Body of pancreas (tissue), 4 donors: ENCODE results near the gene LFNG. TPM values are rescaled to one million over a fixed set of nuclear protein-coding genes. Genes with fewer than 3 reads are reported as not detected.

Experiments used
- ATAC-seq: fragments of 150-250 bp; one replicate; pipeline ENCODE4 v1.9.1; 2016
- DNase-seq, 4 donors: peaks; one replicate each; pipeline ENCODE4 v3.0.0-alpha.2; 2019
- H3K27ac ChIP-seq, 4 donors: fragments of 200-600 bp; sonication (generic); 1 replicate in 3 of 4; 2 replicates in 1 of 4; pipeline versions ENCODE4 v1.5.1 to v1.6.1; 2016 to 2019; ENCODE audit warnings: mild to moderate bottlenecking in 1 of 4, mixed read lengths in 1 of 4, moderate library complexity in 1 of 4
- H3K27me3 ChIP-seq, 2 donors: fragments of 200-600 bp; sonication (generic); one replicate each; pipeline ENCODE4 v1.6.0; 2016; ENCODE audit warnings: mild to moderate bottlenecking in 1 of 2
- H3K36me3 ChIP-seq, 2 donors: fragments of 200-600 bp; sonication (generic); replicated peaks in 1 of 2; 2 replicates each; pipeline ENCODE4 v1.5.1; 2016; ENCODE audit warnings: low read depth in 2 of 2; ENCODE audit not compliant: insufficient read depth in 1 of 2
- H3K4me1 ChIP-seq: fragments of 200-600 bp; sonication (generic); one replicate; pipeline ENCODE4 v1.6.0; 2016
- H3K4me3 ChIP-seq, 2 donors: fragments of 200-600 bp; sonication (generic); 1 replicate in 1 of 2; 2 replicates in 1 of 2; pipeline ENCODE4 v1.5.1; 2016 to 2019
- H3K9me3 ChIP-seq, 3 donors: fragments of 200-600 bp; sonication (generic); 1 replicate in 2 of 3; 2 replicates in 1 of 3; pipeline ENCODE4 v1.5.1; 2016
- POLR2A ChIP-seq, 3 donors: fragments of 450-650 bp; IDR thresholded peaks; one replicate each; pipeline ENCODE4 v1.6.1; 2016; ENCODE audit warnings: antibody characterized with exemption in 3 of 3, mild to moderate bottlenecking in 2 of 3
- WGBS, 2 donors: methylation state at CpG; one replicate each; pipeline ENCODE4 v1.1.5; 2017; 5-methylcytosine and 5-hydroxymethylcytosine counted together
- intact Hi-C: fragments of 100-400 bp; cut with DNase I; formaldehyde crosslinking; loops from one replicate; pipeline ENCODE4 v1.15.1; 2023
- total RNA-seq, 2 donors: library from RNA; depleted of rRNA; stranded (reverse); fragments of >200 nt; gene quantifications; one replicate each; pipeline ENCODE4 v1.1.0, GENCODE V29; 2016
- TF ChIP-seq, protein P1 (sequence below), 7 experiments: fragments of 450-650 bp in 4 of 7; fragments of 200-600 bp in 3 of 7; sonication (generic) in 3 of 7; IDR thresholded peaks; one replicate each; pipeline ENCODE4 v1.5.1; 2016 to 2019; ENCODE audit warnings: antibody characterized with exemption in 7 of 7

The LFNG gene
- total RNA-seq, 2 donors from 2014 or later = 47.8 to 142 TPM

DNA sequence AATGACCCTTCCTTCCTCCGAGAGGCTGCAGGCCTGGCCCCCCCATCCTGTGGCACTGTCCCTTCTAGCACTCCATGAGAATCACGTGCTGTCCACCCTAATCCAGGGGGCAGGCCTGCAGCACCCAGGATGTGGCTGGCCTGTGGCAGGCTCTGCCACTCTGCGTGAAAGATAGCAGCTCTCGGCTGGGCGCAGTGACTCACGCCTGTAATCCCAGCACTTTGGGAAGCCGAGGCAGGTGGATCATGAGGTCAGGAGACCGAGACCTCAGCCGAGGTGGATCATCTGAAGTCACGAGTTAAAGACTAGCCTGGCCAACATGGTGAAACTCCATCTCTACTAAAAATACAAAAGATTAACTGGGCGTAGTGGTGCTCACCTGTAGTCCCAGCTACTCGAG, 18.9 kb upstream of the LFNG start:
- intact Hi-C loops = no loop called here
- WGBS, 2 donors = 78 to 79% methylated on average over 9 to 12 of the region's 12 CpGs
- no peaks in the 10 kb centered on the region for H3K36me3 ChIP-seq
- H3K27me3 ChIP-seq = peaks cover 0 to 17% of the 10 kb centered on the region in 2 donors
- no peak for DNase-seq
- no peak overlapping the region for H3K27ac ChIP-seq
- H3K9me3 ChIP-seq = no peaks in the 10 kb centered on the region
- no peaks in the 10 kb centered on the region for H3K4me1 ChIP-seq
- TF ChIP-seq, protein P1, sequence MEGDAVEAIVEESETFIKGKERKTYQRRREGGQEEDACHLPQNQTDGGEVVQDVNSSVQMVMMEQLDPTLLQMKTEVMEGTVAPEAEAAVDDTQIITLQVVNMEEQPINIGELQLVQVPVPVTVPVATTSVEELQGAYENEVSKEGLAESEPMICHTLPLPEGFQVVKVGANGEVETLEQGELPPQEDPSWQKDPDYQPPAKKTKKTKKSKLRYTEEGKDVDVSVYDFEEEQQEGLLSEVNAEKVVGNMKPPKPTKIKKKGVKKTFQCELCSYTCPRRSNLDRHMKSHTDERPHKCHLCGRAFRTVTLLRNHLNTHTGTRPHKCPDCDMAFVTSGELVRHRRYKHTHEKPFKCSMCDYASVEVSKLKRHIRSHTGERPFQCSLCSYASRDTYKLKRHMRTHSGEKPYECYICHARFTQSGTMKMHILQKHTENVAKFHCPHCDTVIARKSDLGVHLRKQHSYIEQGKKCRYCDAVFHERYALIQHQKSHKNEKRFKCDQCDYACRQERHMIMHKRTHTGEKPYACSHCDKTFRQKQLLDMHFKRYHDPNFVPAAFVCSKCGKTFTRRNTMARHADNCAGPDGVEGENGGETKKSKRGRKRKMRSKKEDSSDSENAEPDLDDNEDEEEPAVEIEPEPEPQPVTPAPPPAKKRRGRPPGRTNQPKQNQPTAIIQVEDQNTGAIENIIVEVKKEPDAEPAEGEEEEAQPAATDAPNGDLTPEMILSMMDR (IDR thresholded peaks at IDR 0.05) = no peak
- ATAC-seq = no peak
- no peak overlapping the region for H3K4me3 ChIP-seq

DNA sequence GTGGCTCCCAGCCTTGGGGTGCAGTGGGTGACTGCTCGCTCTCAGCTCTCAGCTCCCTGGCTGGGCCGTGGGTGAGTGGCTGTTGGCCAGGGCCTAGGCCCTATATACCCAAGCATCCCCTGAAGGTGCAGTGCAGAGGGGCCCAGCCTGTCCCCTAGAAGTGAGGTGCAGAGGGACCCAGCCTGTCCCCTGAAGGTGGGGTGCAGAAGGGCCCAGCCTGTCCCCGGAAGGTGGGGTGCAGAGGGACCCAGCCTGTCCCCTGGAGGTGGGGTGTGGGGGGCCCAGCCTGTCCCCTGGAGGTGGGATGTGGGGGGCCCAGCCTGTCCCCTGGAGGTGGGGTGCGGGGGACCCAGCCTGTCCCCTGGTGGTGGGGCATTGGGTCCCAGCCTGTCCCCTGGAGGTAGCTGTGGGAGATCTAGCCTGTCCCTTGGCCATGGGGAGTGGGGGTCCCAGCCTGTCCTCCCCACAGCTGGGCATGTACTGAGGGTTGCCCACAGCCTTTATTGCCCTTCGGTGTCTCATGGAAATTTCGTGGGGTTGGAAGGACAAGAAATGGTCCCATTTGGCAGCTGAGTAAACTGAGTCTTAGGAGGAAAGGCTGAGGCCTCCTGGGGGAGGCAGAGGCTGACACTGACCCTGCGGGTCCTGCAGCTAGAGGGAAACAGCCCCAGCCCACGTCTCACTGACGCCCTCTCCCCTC, 17.5 kb upstream of the LFNG start:
- whole genome bisulfite sequencing, 2 donors = 77 to 84% methylated on average over 3 to 9 of the region's 9 CpGs
- H3K4me3 ChIP-seq = no peak overlapping the region
- DNase-seq (no peak), ATAC-seq (no peak)
- H3K4me1 ChIP-seq = no peaks in the 10 kb centered on the region
- intact Hi-C loops = no loop called here
- H3K27me3 ChIP-seq = peaks cover 0 to 17% of the 10 kb centered on the region in 2 donors
- H3K36me3 ChIP-seq = no peaks in the 10 kb centered on the region
- no peak overlapping the region for H3K27ac ChIP-seq
- no peaks in the 10 kb centered on the region for H3K9me3 ChIP-seq
- TF ChIP-seq POLR2A (IDR thresholded peaks at IDR 0.05) = no peak
- TF ChIP-seq, protein P1 (IDR thresholded peaks at IDR 0.05) = no peak

DNA sequence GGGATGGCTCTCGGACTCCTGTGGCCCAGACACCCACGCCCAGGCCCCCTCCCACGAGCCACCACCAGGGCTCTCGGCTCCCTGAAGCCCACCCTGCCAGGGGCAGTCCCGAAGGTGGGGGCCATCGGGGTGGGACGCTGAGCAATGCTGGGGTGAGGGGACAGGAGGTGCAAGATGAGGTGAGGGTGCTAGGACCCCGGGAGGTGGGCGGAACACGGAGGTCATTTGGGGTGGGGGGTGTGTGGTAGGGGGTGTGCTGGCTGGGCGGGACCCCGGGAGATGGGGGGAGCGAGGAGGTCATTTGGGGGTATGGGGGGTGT, 17.0 kb upstream of the LFNG start:
- Histone ChIP-seq H3K4me3 (no peak overlapping the region), H3K27me3 (peaks cover 0 to 15% of the 10 kb centered on the region in 2 donors), H3K4me1 (no peaks in the 10 kb centered on the region), H3K36me3 (no peaks in the 10 kb centered on the region), H3K9me3 (no peaks in the 10 kb centered on the region), H3K27ac (no peak overlapping the region)
- intact Hi-C loops = no loop called here
- ATAC-seq = no peak
- 67 to 74% methylated on average over 5 to 13 of the region's 13 CpGs for WGBS, 2 donors
- DNase-seq = no peak
- TF ChIP-seq, protein P1 (IDR thresholded peaks at IDR 0.05) = no peak
- TF ChIP-seq POLR2A (IDR thresholded peaks at IDR 0.05) = no peak

DNA sequence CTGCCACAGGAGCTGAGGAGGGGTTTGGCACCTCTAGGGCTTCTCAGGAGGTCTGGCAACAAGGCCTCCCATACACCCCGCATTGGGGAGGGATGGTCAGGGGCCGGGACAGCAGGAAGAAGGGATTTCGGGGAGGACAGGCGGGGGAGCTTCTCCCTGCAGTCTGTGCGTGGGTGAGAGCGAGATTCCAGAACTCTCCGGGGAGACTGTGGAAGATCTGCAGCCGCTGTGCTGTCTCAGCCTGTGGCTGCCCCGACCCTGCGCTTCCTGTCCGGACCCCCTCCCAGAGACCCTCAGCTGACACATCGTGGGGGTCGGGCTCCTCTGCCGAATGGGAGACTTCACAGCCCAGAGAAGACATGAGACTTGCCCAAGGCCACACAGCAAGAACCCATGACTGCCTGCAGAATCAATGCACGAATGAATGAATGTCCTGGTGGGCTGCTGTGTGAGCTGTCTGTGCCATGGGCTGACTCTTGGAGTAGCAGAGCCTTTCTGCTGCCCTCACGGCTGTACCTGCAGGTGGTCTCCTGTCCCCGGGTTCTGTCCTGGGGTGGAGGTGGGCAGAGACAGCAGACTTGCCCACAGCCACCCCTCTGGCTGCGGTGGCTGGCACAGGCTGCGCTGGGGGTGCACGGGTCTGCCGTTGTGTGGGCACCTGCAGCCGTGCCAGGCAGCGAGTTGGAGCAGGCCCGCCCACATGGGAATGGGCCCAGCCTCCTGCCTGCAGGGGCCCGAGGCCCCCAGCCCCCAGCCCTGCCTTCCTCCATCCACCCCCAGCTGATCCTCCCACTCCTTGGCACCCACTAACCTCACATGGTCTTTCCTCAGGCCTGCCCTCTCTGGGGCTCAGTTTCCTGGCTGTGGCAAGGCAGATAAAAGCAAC, 16.3 kb upstream of the LFNG start:
- 71 to 75% methylated on average over 7 to 25 of the region's 25 CpGs for WGBS, 2 donors
- intact Hi-C loops = no loop called here
- ATAC-seq (no peak), DNase-seq (no peak)
- Histone ChIP-seq H3K27ac (no peak overlapping the region), H3K9me3 (no peaks in the 10 kb centered on the region), H3K4me3 (no peak overlapping the region), H3K4me1 (no peaks in the 10 kb centered on the region), H3K36me3 (no peaks in the 10 kb centered on the region), H3K27me3 (peaks cover 0 to 8% of the 10 kb centered on the region in 2 donors)
- TF ChIP-seq POLR2A (IDR thresholded peaks at IDR 0.05) = no peak
- TF ChIP-seq, protein P1 (IDR thresholded peaks at IDR 0.05) = no peak
